Muscle of back (tissue), 11 donors: ENCODE measurements around the gene OR4D9. TPM values are rescaled to one million over a fixed set of nuclear protein-coding genes. Genes with fewer than 3 reads are reported as not detected.

Experiments used
- DNase-seq, 3 donors: peaks; one replicate each; pipeline versions ENCODE4 v3.0.0 to v3.0.0-alpha.2; 2013
- polyA plus RNA-seq, 10 donors: library from polyadenylated mRNA; unstranded; fragments of 120-200 nt; gene quantifications; one replicate each; pipeline ENCODE4 v1.2.1, GENCODE V29; 2013; ENCODE audit not compliant: insufficient read length in 10 of 10

The OR4D9 gene
- polyA plus RNA-seq, 10 donors, result 0.03 to 0.05 (median 0.03) TPM; not detected in 6

GRCh38 chr11:59550368-59550841 is 39.1 kb downstream of the OR4D9 start:
- peak; percentile 89 to 94 (median 92) for DNase-seq

GRCh38 chr11:59550842-59551658 is 39.7 kb downstream of the OR4D9 start:
- DNase-seq, result peak; percentile 90 to 95 (median 92)

- DNase-seq, result peak; percentile 76 to 87 (median 82)
Observed at GRCh38 chr11:59551659-59552521, 40.6 kb downstream of the OR4D9 start.

GRCh38 chr11:59552844-59553243 is 41.5 kb downstream of the OR4D9 start:
- DNase-seq, result no peak

GRCh38 chr11:59553323-59553722 is 42.0 kb downstream of the OR4D9 start:
- DNase-seq, result no peak

- DNase-seq, result no peak
Observed at GRCh38 chr11:59555601-59556114, 44.3 kb downstream of the OR4D9 start.

GRCh38 chr11:59556115-59556916 is 45.0 kb downstream of the OR4D9 start:
- DNase-seq, result peak; percentile 78 to 88 (median 79)

- DNase-seq, result peak in 1 of 3 donors; percentile 68
Observed at GRCh38 chr11:59556917-59557348, 45.6 kb downstream of the OR4D9 start.

- no peak for DNase-seq
Observed at GRCh38 chr11:59558270-59558643, 46.9 kb downstream of the OR4D9 start.

- DNase-seq, result no peak
Observed at GRCh38 chr11:59559886-59560285, 48.5 kb downstream of the OR4D9 start.

- peak; percentile 84 to 89 (median 86) for DNase-seq
Observed at GRCh38 chr11:59560290-59560701, 49.0 kb downstream of the OR4D9 start.

- DNase-seq, result peak; percentile 88 to 95 (median 92)
Observed at GRCh38 chr11:59560702-59561473, 49.5 kb downstream of the OR4D9 start.

- DNase-seq, result no peak
Observed at GRCh38 chr11:59562292-59562691, 51.0 kb downstream of the OR4D9 start.

Other genes starting within 250 kb of the OR4D9 start
- gene OR5AN1, start 152.6 kb upstream of the OR4D9 start, polyA plus RNA-seq, result not detected
- gene OR5A2, start 85.1 kb upstream of the OR4D9 start, polyA plus RNA-seq, result under 1 TPM in 3 of 10 donors, not detected in 7; 0.03 TPM
- gene OR5A1, start 75.1 kb upstream of the OR4D9 start, polyA plus RNA-seq, result under 1 TPM in 1 of 10 donors, not detected in 9; 0.03 TPM
- gene OR4D6, start 54.6 kb upstream of the OR4D9 start, polyA plus RNA-seq, result not detected
- gene OR4D10, start 38.2 kb upstream of the OR4D9 start, polyA plus RNA-seq, result not detected
- gene OR4D11, start 8.0 kb upstream of the OR4D9 start, polyA plus RNA-seq, result not detected
- 10 to 100 TPM; 42.7 to 64.8 (median 47.5) TPM for gene OSBP, start 104.2 kb downstream of the OR4D9 start, polyA plus RNA-seq
- gene PATL1, start 157.5 kb downstream of the OR4D9 start, polyA plus RNA-seq, result 10 to 100 TPM; 21.2 to 33.3 (median 27.2) TPM
- not detected for gene OR10V1, start 202.3 kb downstream of the OR4D9 start, polyA plus RNA-seq
- gene STX3, start 243.8 kb downstream of the OR4D9 start, polyA plus RNA-seq, result 1 to 10 TPM; 2.9 to 8.5 (median 5.4) TPM